AG20443 (cell line): Measurements from ENCODE around the gene ICE2.

Experiments
- DNase-seq: peaks from one replicate; pipeline ENCODE4 v3.0.0; 2012; ENCODE audit warnings: low spot score, mixed read lengths

The ICE2 gene

DNA sequence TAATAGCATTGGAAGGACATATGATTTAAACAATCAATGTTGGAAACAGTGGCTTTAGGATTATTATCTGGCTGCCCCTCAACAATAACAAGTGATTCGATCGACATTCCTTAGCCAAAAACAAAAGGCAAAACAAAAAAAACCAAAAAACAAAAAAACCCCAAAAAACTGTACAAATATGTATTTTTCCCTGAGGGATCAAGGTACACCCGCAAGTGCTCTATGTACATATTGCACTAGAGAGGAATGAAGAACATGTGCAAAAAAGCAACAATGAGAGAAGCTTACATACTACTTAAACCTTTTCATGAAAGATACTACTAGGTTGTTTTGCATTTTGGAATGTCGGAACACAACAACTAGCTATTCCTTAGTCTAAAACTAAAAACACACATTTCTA lies 14.2 kb upstream of the ICE2 start:
- no peak for DNase-seq

DNA sequence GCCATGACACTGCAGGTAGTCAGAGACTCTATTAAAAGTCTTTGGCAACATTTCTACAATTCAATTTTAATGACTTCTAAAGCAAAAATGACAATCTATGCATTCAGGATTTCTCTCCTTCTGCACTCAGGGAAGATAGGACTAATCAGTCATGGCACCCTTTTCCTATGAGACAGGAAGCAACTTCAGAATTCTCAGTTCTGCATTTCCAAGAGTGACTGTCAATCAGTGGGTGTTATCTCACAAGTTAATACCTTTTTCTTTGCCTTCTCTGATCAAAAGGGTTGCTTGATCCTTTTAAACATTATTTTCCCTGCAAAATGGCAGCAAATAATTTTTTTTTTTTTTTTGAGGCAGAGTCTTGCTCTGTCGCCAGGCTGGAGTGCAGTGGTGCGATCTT lies 7.8 kb upstream of the ICE2 start:
- no peak for DNase-seq

DNA sequence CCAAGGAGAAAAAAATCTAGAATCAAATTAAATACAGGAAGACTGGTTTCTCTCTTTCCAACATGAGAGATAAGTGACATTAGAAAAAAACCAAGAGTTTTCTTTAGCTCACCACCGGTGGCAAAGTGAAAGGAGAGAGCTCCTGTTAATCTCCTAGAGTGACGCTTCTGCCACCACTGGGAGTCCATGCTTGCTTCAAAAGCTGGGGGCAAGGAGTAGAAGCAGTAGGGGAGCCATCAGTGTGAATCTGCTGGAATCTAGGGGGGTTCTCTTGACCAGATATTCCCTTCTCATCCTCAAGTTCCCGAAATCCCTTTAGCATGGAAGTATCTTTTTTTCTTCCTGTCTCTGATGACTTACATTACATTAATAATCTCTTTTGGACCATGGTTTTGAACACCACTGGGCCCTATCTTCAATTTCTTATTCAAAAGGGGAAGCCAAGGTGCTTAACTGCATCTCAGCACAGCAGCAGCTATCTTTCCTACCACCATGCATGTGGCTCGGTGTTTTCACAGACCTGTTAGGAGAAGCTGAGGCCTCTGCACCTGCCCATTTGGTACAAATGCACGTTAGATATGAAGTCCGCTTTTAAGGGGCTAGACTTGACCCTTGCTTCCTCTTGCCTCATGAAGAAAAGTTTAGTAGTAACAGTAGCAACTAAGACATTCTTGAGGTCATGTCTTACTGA lies 6.6 kb upstream of the ICE2 start:
- no peak for DNase-seq

DNA sequence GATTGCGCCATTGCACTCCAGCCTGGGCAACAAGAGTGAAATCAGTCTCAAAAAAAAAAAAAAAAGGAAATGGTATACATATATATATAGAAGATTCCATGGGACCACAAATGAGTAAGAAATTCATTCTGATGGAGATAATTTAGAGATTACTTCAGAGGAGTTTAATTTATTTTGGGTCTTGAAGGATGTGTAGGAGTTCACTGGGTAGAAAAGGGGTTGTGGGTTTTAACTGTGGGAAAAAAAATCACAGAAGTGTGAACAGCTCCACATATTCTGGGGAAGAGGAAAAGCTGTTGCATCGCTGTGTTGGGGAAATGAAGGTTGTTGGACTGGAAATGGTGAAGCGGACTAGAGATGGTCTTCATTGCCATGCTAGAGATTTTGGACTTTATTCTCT lies 4.1 kb upstream of the ICE2 start:
- no peak for DNase-seq

DNA sequence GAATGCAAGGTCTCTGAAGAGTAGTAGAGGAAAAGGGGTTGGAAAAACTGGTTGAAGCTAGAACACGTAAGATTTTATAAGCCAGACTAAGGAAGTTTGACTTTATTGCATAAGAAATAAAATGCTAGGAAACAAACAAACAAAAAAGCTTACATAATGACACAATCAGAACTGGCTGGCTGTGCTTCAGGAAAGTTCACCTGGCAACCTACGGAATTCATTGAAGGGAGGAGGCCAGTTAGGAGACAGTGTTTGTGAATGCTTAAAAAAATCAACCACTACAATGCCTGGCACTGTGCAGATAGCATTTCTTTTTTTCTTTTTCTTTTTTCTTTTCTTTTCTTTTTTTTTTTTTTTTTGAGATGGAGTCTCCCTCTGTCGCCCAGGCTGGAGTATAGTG lies 1.9 kb upstream of the ICE2 start:
- DNase-seq, result no peak

DNA sequence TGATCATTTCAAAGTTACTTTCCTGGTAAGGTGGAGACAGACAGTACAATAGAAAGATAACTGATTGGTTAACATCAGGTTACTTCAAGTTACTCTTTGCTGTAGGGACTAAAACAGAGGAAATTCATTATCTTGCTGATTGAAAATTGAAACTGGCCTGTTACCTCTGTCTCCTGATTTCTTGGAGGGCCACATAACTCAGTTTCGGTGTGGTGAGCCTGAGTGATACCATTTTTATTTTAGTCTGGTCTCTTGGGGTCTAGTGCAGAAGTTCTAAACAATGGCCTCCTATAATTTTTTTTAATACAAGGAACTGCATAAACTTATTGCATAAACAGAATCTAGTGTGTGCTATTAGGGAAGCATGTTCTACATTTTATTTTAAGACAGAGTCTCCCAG lies 1.2 kb upstream of the ICE2 start:
- no peak for DNase-seq

DNA sequence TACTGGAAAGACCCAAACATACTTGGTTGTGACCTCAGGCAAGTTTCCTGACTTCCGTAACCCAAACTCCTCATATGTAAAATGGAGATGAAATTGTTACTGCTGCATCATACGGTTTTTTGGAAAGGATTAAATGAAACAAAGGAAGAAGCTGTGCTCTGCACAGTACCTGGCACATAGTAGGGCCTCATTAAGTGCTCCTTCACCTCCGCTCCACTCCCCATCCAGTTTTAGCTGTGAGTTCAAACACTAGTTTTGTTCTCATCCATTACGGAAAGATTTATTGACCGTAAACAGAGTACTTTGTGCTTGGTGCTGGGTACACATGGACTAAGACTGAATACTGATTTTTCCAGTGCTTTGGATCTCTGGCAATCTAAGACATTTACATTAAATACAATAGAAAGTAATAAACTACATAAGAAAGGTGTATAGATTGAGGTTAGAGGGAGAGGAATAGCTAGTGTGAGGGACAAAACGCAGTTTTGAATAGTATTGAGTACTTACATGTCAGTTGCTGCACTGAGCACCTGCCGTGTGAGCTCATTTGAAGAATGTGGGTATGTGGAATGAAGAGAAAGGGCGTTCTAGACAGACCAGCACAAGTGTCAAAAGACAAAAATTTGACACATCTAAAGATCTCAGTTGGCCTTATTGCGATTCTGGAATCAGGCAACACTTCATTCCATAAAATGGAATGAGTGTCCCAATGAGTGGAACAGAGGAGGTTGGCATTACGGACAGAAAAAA lies 594 bp upstream of the ICE2 start:
- DNase-seq, result no peak

DNA sequence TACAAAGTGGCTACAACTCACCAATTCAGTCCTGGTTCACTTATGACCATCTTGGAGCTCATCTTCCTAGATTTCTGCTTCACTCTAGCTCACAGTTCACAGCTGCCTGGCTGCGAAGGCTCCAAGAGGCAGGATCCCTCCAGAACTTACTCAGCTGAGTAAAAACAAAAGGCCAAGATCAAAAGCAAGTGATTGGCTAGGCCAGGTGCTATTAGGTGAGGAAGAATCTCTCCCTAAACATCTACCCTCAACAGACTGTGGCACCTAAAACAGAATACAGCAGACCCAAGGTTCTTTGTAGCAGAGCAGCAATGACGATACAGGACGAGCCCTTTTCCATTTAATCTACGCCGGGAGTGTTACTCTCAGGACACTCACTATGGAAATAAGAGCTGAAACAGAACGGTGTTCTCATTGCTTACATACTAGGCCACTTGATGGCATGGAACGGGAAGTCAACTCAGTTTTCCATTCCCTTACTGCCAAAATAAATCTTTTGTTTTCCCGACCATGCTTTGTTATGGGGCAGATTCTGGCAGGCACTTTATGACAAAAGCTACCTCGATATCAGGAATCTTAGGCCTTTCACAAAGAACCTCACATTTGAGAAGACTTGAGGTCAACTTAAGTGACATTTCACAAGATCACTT lies 901 bp downstream of the ICE2 start:
- DNase-seq, result peak; percentile 20

DNA sequence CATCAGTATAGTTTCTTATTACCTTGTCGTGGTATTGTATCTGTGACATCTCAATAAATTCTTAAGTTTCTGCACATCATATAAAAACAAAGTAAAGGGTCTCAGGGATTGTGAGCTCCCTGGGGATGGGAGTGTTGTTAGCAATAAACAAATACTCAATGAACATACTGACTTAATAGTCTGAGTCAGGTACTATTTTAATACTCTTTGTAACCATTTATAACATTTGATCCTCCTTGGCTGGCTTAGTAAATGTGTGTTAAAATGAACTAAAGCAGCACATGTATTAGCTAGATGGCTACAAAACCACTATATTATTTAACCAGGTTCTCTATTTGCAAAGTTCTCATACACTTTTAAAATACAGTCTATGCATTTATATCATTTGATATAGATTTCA lies 1.8 kb downstream of the ICE2 start:
- no peak for DNase-seq

DNA sequence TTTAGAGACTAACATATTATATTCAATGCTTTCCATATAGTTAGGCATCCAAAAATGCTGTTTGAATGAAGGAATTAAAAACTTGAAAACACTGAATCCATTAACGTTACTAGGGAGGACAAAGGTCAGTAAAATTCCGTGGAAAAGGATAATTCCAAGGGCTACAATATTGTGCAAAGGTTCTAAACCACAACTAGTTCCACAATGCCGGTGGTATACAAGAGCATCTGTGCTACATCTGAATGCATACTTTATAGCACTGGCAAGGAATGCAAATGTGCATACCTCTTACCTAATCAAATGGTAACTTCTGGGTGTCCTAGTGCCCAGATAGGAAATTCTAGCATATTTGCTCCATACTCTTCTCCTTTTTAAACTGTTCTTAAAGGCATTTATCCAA lies 2.2 kb downstream of the ICE2 start:
- peak; percentile 20 for DNase-seq

DNA sequence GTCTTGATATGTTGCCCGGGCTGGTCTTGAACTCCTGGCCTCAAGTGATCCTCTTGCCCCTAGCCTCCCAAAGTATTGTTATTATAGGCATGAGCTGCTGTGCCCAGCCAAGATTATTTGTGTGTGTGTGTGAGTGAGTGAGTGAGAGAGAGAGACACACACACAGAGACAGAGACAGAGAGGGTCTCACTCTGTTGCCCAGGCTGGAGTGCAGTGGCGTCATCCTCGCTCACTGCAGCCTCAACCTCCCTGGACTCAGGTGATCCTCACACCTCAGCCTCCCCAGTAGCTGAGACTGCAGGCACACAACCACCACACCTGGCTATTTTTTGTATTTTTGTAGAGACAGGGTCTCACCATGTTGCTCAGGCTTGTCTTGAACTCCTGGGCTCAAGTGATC lies 5.8 kb downstream of the ICE2 start:
- no peak for DNase-seq

DNA sequence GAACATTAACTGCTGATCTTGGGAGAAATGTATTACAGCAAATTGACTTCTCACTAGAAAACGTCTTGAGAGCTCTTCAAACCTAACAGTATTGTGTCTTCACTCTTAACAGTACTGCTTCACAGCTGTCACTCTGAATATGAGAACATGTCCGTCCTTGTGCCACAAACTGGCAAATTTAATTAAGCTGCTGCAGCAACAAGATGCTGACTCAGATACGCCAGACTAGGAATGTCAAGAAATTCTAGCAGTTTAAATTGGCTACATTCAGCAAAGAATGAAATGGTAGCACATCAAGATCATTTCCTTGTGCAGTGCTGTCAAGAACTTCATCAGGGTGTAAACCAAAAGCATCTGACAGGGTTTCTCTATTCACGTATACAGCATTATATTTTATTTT lies 7.6 kb downstream of the ICE2 start:
- DNase-seq, result no peak

DNA sequence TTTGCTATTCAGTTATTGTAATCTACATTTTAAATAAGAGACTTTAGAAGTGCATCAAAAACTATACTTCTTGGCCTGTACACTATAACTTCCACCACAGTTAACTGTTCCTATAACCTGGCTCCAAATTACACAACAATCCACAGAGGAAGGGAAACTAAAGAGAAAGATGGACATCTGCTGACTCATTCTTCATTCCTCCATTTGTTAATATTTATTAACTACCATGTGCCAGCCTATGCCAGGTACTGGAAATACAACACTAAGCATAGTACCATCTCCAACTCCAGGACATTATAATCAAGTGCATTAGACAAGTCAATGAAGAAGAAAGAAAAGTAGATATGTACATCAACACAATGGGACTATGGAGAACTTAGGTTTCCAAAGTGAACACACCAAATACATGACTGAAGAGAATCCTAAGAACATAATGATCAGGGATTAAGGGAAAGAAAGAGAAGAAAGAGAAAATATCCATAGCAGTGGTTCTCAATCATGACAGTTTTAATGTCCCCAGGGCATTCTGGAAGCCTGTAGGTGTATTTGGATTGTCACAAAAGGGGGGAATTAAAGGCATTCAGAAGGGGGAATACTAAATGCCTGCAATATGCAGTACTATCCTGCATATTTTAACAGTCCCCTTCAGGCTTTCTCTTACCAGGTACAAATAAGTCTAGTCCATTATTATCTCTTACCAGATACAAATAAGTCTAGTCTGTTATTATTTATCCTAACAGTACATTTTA lies 8.9 kb downstream of the ICE2 start:
- no peak for DNase-seq

DNA sequence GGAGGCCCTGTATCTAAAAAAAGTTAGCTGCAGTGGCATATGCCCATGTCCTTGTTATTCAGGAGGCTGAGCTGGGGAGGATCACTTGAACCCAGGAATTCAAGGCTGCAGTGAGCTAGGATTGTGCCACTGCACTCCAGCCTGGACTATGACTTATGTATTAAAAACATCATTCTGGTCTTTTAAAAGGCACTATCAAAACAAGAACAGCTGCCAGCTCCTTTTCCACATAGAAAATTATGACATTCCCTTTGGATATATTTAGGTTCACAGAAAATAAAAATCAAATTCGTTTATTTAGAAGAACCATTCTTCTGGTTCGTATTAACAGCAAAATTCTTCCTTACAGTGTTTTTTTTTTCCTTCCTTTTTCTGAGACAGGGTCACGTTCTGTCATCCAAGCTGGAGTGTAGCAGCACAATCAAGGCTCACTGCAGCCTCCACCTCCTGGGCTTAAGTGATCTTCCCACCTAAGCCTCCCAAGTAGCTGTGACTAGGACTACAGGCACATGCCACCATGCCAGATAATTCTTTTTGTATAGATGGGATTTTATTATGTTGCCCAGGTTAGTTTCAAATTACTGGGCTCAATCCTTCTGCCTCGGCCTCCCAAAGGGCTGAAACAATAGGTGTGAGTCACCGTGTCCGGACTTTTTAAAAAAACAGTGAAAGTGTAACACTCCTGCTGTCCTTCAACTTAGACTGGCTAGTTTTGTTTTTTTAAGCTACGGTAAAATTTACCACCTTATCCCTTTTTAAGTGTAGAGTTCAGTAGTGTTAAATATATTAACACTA lies 13.9 kb downstream of the ICE2 start:
- no peak for DNase-seq

DNA sequence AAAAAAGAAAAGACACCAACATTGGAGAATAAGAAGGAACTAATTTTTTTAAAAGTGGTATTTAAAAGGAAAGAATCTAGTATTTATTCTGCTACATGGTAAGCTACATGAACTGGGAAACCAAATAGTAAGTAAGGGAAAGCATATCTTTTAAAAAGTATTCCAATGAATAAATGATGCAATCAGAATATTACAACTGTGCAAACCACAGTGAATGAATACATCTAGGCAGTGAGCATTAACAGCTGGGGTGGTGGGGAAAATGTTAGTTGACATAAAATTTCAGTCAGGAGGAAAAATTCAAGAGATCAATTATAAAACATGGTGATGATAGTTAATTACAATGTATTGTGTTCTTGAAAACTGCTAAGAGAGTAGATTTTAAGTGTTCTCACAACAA lies 16.9 kb downstream of the ICE2 start:
- DNase-seq, result no peak

DNA sequence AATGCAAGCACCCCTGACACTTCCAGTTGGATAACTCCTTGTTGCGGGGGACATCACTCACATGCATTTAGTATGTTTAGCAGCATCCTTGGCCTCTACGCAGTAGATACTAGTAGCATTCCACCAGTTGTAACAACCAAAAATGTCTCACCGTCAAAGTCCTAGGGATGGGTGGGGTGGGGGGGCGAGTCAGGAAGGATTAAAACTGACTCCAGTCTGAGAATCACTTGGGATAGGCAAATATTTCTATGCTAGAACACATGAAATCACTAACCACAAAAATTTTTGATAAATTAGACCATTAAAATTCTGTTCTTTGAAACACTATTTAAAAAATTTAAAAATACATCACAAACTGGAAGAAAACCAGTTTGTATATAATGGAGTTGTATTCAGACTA lies 18.0 kb downstream of the ICE2 start:
- peak; percentile 54 for DNase-seq

DNA sequence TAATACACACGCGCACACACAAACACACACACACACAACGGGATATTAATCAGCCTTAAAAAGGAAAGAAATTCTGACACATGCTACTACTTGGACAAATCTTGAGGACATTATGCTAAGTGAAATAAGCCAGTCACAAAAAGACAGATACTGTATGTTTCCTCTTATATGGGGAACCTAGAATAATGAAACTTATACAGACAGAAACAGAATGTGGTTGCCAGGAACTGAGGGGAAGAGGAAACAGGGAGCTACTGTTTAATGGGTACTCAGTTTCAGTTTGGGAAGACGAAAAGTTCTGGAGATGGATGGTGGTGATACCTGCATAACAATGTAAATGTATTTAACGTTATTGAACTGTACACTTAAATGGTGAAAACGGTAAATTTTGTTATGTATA lies 20.2 kb downstream of the ICE2 start:
- no peak for DNase-seq

DNA sequence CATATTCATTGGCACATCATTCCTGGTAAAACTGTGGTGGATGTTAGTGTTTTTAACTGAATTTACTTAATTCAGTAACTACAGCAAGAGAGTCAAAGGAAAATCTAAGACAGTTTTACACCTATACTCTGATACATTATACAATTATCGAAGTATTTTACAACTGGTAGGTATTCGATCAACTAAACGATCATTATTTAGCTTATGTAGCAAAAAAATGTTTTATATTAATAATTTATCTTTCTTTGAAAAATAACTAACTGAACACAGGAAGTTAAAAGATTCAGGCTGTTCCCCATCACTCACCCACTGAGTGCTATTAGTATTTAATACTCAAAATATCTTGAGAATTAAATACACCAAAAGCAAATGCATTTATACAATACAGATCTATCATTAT lies 21.0 kb downstream of the ICE2 start:
- DNase-seq, result no peak

DNA sequence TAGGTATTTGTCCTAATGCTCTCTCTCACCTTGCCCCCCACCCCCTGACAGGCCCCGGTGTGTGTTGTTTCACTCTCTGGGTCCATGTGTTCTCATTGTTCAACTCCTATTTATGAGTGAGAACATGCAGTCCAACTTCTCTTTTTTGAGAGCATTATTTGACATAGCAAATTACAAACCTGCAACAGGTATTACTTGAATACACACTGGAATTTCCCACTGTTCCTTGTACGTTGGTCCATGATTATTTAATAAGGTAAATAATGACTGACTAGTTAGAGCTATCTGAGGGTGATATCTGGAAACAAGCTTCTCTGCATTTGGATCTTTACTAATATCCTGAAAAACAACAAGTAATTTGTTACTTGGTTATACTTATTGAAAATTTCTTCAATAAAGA lies 24.1 kb downstream of the ICE2 start:
- DNase-seq, result no peak

DNA sequence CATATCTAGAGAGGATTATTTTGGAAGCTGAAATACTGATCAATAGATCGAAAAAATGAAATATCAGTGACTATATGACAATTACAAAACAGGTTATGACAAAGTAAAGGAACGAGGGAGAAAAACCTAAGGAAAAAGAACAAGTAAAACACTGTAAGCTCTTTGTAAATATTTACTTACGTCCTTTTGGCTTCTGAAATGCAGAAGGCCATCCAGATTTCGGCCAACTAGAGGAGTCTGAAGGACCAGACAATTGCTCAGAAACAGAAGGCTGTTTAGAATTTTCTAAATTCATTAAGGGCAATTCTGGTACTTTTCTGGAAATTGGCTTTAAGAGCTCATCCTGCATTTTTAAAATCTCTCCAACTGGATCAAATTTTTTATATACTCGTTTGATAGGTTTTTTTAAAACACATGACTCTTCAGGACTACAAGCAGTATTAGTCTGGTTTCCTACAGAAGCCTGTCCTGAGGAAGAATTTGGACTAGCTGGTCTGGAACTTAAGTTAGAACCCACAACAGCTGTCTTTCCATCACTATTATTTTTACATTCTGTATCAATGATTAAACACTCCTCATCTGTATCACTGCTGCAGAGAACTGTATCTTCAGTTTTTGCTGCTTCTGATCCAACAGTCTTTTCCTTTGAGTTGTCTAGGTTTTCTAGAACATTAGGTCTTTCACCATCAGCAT lies 30.1 kb downstream of the ICE2 start:
- no peak for DNase-seq

DNA sequence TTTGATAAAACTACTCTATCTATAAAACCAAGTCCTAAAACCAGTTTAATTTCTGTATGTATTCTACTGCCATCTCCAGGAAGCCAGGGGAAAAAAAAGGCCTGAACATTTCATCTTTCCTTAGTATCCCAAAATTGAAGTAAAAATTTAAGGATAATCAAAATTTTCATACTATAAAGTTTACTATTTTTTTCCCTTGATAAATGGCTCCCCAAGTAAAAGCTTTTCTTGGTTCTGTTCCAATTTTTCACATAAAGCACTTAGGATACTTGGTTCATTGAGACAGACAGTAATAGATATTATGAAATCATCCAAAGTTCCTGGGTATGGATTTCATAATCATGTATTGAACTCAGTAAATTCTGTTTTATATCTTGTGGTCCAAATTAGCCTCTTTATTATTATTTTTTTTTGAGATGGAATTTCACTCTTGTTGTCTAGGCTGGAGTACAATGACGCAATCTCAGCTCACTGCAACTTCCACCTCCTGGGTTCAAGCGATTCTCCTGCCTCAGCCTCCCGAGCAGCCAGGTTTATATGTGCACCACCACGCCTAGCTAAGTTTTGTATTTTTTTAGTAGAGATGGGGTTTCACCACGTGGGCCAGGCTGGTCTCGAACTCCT lies 34.5 kb downstream of the ICE2 start:
- DNase-seq, result peak; percentile 58
